ENCODE measurements around the gene COL27A1.

Gene COL27A1

GRCh38 chr9:114341991-114342390, 186.7 kb downstream of the COL27A1 start:
- TF ChIP-seq POLR2A (IDR thresholded peaks at IDR 0.05; ENCODE audit: low read depth, low read length), result no peak
- TF ChIP-seq TAF1 (IDR thresholded peaks at IDR 0.05; ENCODE audit: borderline replicate concordance, low read depth, low read length), result no peak
- TF ChIP-seq POLR2AphosphoS5 (IDR thresholded peaks at IDR 0.05; ENCODE audit: low read depth, low read length), result no peak
- DNase-seq (ENCODE audit: insufficient read length), result no peak
- FAIRE-seq, result no peak

- FAIRE-seq, result no peak
- no peak for TF ChIP-seq POLR2A (IDR thresholded peaks at IDR 0.05; ENCODE audit: low read depth, low read length)
- TF ChIP-seq POLR2AphosphoS5 (IDR thresholded peaks at IDR 0.05; ENCODE audit: low read depth, low read length), result no peak
- no peak for TF ChIP-seq TAF1 (IDR thresholded peaks at IDR 0.05; ENCODE audit: borderline replicate concordance, low read depth, low read length)
- no peak for DNase-seq (ENCODE audit: insufficient read length)
Measured at GRCh38 chr9:114342755-114343440, 187.6 kb downstream of the COL27A1 start.

- TF ChIP-seq TAF1 (IDR thresholded peaks at IDR 0.05; ENCODE audit: borderline replicate concordance, low read depth, low read length) (no peak), POLR2AphosphoS5 (IDR thresholded peaks at IDR 0.05; ENCODE audit: low read depth, low read length) (no peak), POLR2A (IDR thresholded peaks at IDR 0.05; ENCODE audit: low read depth, low read length) (no peak)
- no peak for FAIRE-seq
- no peak for DNase-seq (ENCODE audit: insufficient read length)
Measured at GRCh38 chr9:114343471-114344187, 188.3 kb downstream of the COL27A1 start.

GRCh38 chr9:114344188-114344566, 188.8 kb downstream of the COL27A1 start:
- FAIRE-seq (no peak), DNase-seq (ENCODE audit: insufficient read length) (no peak)
- TF ChIP-seq POLR2A (IDR thresholded peaks at IDR 0.05; ENCODE audit: low read depth, low read length), result no peak; the same call in 1 of the 2 replicates
- TF ChIP-seq TAF1 (IDR thresholded peaks at IDR 0.05; ENCODE audit: borderline replicate concordance, low read depth, low read length), result no peak
- TF ChIP-seq POLR2AphosphoS5 (IDR thresholded peaks at IDR 0.05; ENCODE audit: low read depth, low read length), result no peak

GRCh38 chr9:114344692-114345091, 189.4 kb downstream of the COL27A1 start:
- TF ChIP-seq POLR2A (IDR thresholded peaks at IDR 0.05; ENCODE audit: low read depth, low read length) (no peak; the same call in 1 of the 2 replicates), TAF1 (IDR thresholded peaks at IDR 0.05; ENCODE audit: borderline replicate concordance, low read depth, low read length) (no peak), POLR2AphosphoS5 (IDR thresholded peaks at IDR 0.05; ENCODE audit: low read depth, low read length) (no peak)
- no peak for DNase-seq (ENCODE audit: insufficient read length)
- FAIRE-seq, result no peak

GRCh38 chr9:114345493-114346065, 190.2 kb downstream of the COL27A1 start:
- no peak for DNase-seq (ENCODE audit: insufficient read length)
- TF ChIP-seq POLR2AphosphoS5 (IDR thresholded peaks at IDR 0.05; ENCODE audit: low read depth, low read length) (no peak), POLR2A (IDR thresholded peaks at IDR 0.05; ENCODE audit: low read depth, low read length) (no peak), TAF1 (IDR thresholded peaks at IDR 0.05; ENCODE audit: borderline replicate concordance, low read depth, low read length) (no peak)
- no peak for FAIRE-seq

GRCh38 chr9:114346146-114346545, 190.8 kb downstream of the COL27A1 start:
- TF ChIP-seq TAF1 (IDR thresholded peaks at IDR 0.05; ENCODE audit: borderline replicate concordance, low read depth, low read length) (no peak), POLR2AphosphoS5 (IDR thresholded peaks at IDR 0.05; ENCODE audit: low read depth, low read length) (no peak), POLR2A (IDR thresholded peaks at IDR 0.05; ENCODE audit: low read depth, low read length) (no peak)
- no peak for FAIRE-seq
- no peak for DNase-seq (ENCODE audit: insufficient read length)

- DNase-seq (ENCODE audit: insufficient read length), result no peak
Measured at GRCh38 chr9:114347675-114348074, 192.3 kb downstream of the COL27A1 start.

GRCh38 chr9:114348261-114348905, 193.0 kb downstream of the COL27A1 start:
- TF ChIP-seq TAF1 (IDR thresholded peaks at IDR 0.05; ENCODE audit: borderline replicate concordance, low read depth, low read length), result no peak
- TF ChIP-seq POLR2A (IDR thresholded peaks at IDR 0.05; ENCODE audit: low read depth, low read length), result no peak
- no peak for TF ChIP-seq POLR2AphosphoS5 (IDR thresholded peaks at IDR 0.05; ENCODE audit: low read depth, low read length)
- FAIRE-seq (no peak), DNase-seq (ENCODE audit: insufficient read length) (no peak)

More at GRCh38 chr9:114347675-114348074, 192.3 kb downstream of the COL27A1 start:
- FAIRE-seq, result no peak
- TF ChIP-seq POLR2A (IDR thresholded peaks at IDR 0.05; ENCODE audit: low read depth, low read length) (no peak), POLR2AphosphoS5 (IDR thresholded peaks at IDR 0.05; ENCODE audit: low read depth, low read length) (no peak), TAF1 (IDR thresholded peaks at IDR 0.05; ENCODE audit: borderline replicate concordance, low read depth, low read length) (no peak)

GRCh38 chr9:114348906-114349482, 193.7 kb downstream of the COL27A1 start:
- DNase-seq (ENCODE audit: insufficient read length), result peak; percentile 68
- peak; percentile 36; the same call in 1 of the 2 replicates for TF ChIP-seq POLR2A (IDR thresholded peaks at IDR 0.05; ENCODE audit: low read depth, low read length)
- no peak for TF ChIP-seq TAF1 (IDR thresholded peaks at IDR 0.05; ENCODE audit: borderline replicate concordance, low read depth, low read length)
- no peak for TF ChIP-seq POLR2AphosphoS5 (IDR thresholded peaks at IDR 0.05; ENCODE audit: low read depth, low read length)
- peak; percentile 90 for FAIRE-seq

Data from GM12892 (cell line).